ENCODE results near the gene SUCLG1. TPM values are rescaled to one million over a fixed set of nuclear protein-coding genes. Genes with fewer than 3 reads are reported as not detected.
"Not testable (repeated sequence)": the region's sequence is repeated elsewhere in the genome, so short reads cannot be mapped to it uniquely, and the experiment has no call there.

SUCLG1 gene
- total RNA-seq, 1 donor from 2014 or later = 23.2 TPM

DNA sequence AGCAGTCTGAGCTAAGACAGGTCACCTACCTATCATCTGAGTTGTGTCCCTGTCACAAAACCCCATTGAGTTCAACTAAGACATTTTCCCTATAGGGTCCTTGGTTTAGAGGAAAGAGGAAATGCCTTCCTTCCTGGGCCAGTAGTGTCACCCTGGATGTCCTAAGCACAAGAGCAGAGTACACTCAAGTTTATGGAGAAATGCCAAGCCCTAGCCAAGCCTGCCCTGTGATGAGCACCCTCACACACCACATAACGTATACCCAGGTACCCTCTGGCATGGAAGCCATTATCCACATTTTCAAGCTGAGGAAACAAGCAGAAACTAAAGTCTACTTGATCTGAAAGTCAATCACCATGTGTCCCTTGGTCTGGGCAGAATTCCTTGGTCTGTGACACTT is 37.3 kb downstream of the SUCLG1 start:
- no peak overlapping the region for H3K27ac ChIP-seq
- no peak overlapping the region for H3K4me3 ChIP-seq
- no peaks in the 10 kb centered on the region for H3K9me3 ChIP-seq
- no peaks in the 10 kb centered on the region for H3K27me3 ChIP-seq
- no peaks in the 10 kb centered on the region for H3K4me1 ChIP-seq
- H3K36me3 ChIP-seq = peaks cover 22 to 27% of the 10 kb centered on the region in 2 donors
- TF ChIP-seq, protein P1, sequence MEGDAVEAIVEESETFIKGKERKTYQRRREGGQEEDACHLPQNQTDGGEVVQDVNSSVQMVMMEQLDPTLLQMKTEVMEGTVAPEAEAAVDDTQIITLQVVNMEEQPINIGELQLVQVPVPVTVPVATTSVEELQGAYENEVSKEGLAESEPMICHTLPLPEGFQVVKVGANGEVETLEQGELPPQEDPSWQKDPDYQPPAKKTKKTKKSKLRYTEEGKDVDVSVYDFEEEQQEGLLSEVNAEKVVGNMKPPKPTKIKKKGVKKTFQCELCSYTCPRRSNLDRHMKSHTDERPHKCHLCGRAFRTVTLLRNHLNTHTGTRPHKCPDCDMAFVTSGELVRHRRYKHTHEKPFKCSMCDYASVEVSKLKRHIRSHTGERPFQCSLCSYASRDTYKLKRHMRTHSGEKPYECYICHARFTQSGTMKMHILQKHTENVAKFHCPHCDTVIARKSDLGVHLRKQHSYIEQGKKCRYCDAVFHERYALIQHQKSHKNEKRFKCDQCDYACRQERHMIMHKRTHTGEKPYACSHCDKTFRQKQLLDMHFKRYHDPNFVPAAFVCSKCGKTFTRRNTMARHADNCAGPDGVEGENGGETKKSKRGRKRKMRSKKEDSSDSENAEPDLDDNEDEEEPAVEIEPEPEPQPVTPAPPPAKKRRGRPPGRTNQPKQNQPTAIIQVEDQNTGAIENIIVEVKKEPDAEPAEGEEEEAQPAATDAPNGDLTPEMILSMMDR (IDR thresholded peaks at IDR 0.05) = no peak
- intact Hi-C loops (cut with DNase I) = no loop called here
- DNase-seq (ENCODE audit: low spot score in 2 of 2) = no peak

DNA sequence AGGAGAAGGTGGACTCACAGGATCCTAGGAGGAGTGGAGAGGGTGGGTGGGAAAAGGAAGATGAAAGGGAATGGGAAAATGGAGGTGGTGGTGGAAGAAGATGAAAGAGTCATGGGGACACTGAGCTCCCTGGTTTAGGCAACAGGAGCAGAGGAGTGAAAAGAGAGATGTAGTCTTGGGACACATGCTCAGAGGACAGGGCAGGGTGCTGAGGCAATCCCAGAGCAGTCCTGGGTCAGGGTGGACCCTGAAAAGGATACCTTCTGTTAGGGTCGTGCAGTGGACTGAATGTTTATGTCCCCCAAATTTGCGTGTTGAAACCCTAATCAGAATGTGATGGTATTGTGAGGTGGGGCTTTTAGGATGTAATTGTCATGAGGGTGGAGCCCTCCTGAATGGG is 37.9 kb downstream of the SUCLG1 start:
- Histone ChIP-seq H3K4me1 (no peaks in the 10 kb centered on the region), H3K27ac (no peak overlapping the region), H3K9me3 (no peaks in the 10 kb centered on the region), H3K36me3 (peaks cover 22 to 27% of the 10 kb centered on the region in 2 donors), H3K27me3 (no peaks in the 10 kb centered on the region), H3K4me3 (no peak overlapping the region)
- TF ChIP-seq, protein P1 (IDR thresholded peaks at IDR 0.05) = no peak
- intact Hi-C loops (cut with DNase I) = no loop called here
- DNase-seq (ENCODE audit: low spot score in 2 of 2) = no peak

DNA sequence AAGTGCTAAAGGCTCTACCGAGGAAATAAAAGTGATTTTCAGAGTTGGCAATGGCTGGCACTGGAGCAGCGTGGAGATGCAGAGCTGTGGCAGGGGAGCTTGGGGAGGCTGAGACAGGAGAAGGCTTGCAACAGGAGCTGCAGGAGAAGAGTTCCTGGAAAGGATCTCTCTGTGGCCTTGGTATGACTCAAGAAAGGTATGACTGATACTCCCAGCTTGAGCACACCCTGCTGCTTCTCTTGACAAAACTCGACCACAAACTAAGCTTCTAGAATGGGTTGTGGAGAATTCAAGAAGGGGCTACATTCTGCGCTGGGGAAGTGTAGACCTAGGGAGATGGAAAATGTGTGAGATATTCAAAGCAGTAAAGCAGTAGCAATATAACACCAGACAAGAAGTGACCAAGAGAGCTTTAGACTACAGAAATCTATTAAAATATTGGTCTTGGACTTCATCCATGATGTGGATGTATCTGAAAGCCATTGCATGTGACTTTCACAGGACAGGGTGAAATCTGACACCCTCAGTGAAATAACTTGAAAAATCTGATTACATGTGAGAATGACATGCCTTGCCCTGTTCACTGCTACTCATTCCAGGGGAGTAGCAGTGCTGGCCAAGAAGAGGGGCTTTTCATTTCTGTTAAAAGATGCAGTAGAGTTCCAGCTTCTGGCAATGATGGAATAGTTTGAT is 41.5 kb downstream of the SUCLG1 start:
- H3K4me1 ChIP-seq = no peaks in the 10 kb centered on the region
- H3K36me3 ChIP-seq = peaks cover 4 to 6% of the 10 kb centered on the region in 2 donors
- no peaks in the 10 kb centered on the region for H3K27me3 ChIP-seq
- H3K4me3 ChIP-seq = no peak overlapping the region
- DNase-seq (ENCODE audit: low spot score in 2 of 2) = no peak
- intact Hi-C loops (cut with DNase I) = no loop called here
- TF ChIP-seq, protein P1 (IDR thresholded peaks at IDR 0.05) = no peak
- H3K27ac ChIP-seq = no peak overlapping the region
- H3K9me3 ChIP-seq = no peaks in the 10 kb centered on the region

DNA sequence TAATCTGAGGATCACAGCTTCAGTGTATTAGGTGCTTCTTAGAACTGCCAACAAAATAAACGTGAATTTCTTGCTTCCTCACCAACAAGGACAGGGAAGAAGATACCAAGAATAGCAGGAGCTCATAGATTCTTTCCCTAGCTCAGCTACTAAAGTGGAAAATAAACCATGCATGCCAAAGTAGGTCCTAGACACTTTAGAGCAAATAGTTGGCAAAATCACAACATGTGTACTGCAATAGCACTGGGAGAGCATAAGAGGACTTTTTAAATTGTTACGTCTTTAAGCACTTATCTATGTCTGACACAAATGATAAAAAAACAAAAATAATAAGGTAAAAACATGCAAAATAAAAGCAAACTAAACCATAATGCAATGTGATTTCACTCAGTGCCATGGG is 49.5 kb downstream of the SUCLG1 start:
- Histone ChIP-seq H3K4me3 (no peak overlapping the region), H3K27ac (no peak overlapping the region), H3K9me3 (no peaks in the 10 kb centered on the region), H3K4me1 (no peaks in the 10 kb centered on the region), H3K36me3 (no peaks in the 10 kb centered on the region), H3K27me3 (no peaks in the 10 kb centered on the region)
- intact Hi-C loops (cut with DNase I) = no loop called here
- TF ChIP-seq, protein P1 (IDR thresholded peaks at IDR 0.05) = no peak
- DNase-seq (ENCODE audit: low spot score in 2 of 2) = no peak

- H3K4me3 ChIP-seq; H3K27ac ChIP-seq; H3K36me3 ChIP-seq; H3K27me3 ChIP-seq; intact Hi-C loops (cut with DNase I); H3K9me3 ChIP-seq; H3K4me1 ChIP-seq; DNase-seq (ENCODE audit: low spot score in 2 of 2): not testable (repeated sequence)
Measured at GRCh38 chr2:84402111-84402510, 57.0 kb downstream of the SUCLG1 start.

DNA sequence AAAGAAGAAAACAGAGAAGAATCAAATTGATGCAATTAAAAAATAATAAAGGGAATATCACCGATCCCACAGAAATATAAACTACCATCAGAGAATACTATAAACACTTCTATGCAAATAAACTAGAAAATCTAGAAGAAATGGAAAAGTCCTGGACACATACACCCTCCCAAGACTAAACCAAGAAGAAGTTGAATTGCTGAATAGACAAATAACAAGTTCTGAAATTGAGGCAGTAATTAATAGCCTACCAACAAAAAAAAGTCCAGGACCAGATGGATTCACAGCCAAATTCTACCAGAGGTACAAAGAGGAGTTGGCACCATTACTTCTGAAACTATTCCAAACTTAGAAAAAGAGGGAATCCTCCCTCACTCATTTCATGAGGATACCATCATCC is 59.2 kb downstream of the SUCLG1 start:
- intact Hi-C loops (cut with DNase I) = not testable (repeated sequence)

GRCh38 chr2:84395820-84396219 is 63.3 kb downstream of the SUCLG1 start:
- no peaks in the 10 kb centered on the region for H3K36me3 ChIP-seq
- no peak overlapping the region for H3K4me3 ChIP-seq
- H3K27ac ChIP-seq = no peak overlapping the region
- H3K27me3 ChIP-seq = no peaks in the 10 kb centered on the region
- intact Hi-C loops (cut with DNase I) = no loop called here
- H3K4me1 ChIP-seq = no peaks in the 10 kb centered on the region
- no peaks in the 10 kb centered on the region for H3K9me3 ChIP-seq
- TF ChIP-seq, protein P1 (IDR thresholded peaks at IDR 0.05) = no peak
- no peak for DNase-seq (ENCODE audit: low spot score in 2 of 2)

More for the DNA sequence above, 59.2 kb downstream of the SUCLG1 start:
- not testable (repeated sequence) for H3K9me3 ChIP-seq; DNase-seq (ENCODE audit: low spot score in 2 of 2); H3K27ac ChIP-seq; H3K4me3 ChIP-seq; H3K27me3 ChIP-seq; H3K4me1 ChIP-seq; H3K36me3 ChIP-seq

All from ascending aorta (tissue), 2 donors.